Measurements from ENCODE around the gene MPP2. TPM values are rescaled to one million over a fixed set of nuclear protein-coding genes. Genes with fewer than 3 reads are reported as not detected.
A peak's percentile ranks its signal among the peaks of the same experiment; 100 is the strongest.
"Not testable (repeated sequence)": the region's sequence is repeated elsewhere in the genome, so short reads cannot be mapped to it uniquely, and the experiment has no call there.

MPP2 gene
- total RNA-seq, 1 donor from 2014 or later = 1.3 TPM

GRCh38 chr17:43905400-43905984, 1.8 kb downstream of the MPP2 start:
- peaks cover 65% of the 10 kb centered on the region for H3K27me3 Mint-ChIP-seq
- H3K27ac Mint-ChIP-seq = no peak overlapping the region
- peaks cover 8% of the 10 kb centered on the region for H3K4me1 Mint-ChIP-seq
- intact Hi-C loops (cut with micrococcal nuclease) = loop anchor here (5.0 kb wide), 1 partner anchor 92 kb away; no protein-coding TSS in a partner anchor
- H3K36me3 Mint-ChIP-seq (ENCODE audit: low read depth) = no peaks in the 10 kb centered on the region
- no peak overlapping the region for H3K4me3 Mint-ChIP-seq
- no peaks in the 10 kb centered on the region for H3K9me3 Mint-ChIP-seq
- no peak for DNase-seq

DNA sequence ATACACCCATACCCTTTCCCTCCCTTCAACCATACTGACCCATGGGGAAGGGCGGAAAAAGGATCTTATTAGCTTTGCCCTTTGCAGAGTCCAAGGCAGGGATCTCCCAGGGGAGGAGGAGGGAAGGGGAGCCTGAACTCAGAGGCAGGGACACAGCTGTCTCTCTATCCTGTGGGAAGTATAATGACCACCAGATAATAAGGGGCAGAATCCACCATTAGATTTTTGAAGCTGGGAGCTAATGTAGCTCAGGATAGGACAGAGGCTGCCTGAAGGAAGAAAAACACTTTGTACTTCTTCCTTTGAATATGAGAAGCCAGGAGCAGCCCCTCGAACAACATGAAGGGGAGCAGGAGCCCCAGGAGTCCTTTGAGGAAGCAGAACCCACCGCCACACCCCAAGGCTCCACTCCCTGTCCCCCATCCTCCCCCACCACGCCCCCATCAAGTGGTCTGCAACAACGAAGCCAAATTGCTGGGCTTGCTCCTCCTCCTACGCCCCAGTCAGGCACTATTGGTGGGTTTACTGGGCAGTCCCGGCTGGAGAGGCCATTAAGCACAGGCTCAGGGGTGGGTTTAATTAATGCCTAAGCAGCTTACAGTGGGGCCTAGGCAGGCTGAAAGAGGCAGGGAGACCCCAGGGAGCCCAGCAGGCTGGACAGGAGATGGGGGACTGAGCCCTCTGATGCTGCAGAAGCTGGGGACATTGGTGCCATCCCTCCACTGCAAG, 5.3 kb downstream of the MPP2 start:
- intact Hi-C loops (cut with micrococcal nuclease) = no loop called here
- Mint-ChIP-seq H3K36me3 (ENCODE audit: low read depth) (no peaks in the 10 kb centered on the region), H3K27ac (no peak overlapping the region), H3K4me3 (no peak overlapping the region), H3K27me3 (peaks cover 53% of the 10 kb centered on the region), H3K4me1 (peaks cover 11% of the 10 kb centered on the region), H3K9me3 (no peaks in the 10 kb centered on the region)
- DNase-seq = no peak

DNA sequence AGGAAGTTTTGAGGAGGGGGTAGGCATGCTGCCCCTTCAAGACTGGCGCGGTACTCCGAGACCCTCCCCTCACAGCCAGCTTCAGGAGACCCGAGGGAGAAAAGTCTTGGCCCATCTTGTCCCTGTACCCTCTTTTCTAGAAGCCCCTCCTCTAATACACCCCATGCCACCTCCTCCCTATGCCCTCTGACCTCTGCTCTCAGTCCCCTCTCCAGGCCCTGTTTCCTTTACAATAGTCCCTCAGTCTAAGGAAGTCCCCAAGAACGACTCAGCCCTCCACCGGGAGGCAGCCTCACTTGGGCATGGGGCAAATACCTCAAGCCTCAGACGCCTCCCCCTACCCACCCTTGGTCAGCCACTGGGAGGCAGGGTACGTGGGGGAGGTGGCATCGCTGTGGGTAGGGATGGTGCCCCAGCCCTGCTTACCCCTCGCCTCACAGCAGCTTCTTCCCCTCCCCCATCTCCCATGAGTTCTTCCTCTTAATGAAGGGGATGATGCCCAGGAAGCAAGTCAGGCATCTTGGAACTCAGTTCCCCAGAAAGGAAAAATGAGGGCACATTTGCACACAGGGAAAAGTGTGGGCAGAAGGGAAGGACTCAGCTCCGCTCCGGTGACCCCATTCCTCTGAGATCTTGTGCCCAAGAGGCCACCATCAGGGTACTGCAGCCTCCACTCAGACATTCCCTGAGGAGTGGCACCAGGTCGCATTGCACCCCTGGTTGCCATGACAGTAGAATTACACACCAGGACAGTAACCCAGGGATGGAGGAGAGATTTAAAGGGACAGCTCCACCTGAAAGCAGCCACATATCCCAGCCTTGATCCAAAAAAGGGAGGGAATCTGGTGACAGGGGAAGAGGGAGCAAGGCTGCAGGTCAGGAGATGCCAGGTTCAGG, 6.2 kb downstream of the MPP2 start:
- H3K4me3 Mint-ChIP-seq = peak overlapping the region; percentile 84
- no peaks in the 10 kb centered on the region for H3K36me3 Mint-ChIP-seq (ENCODE audit: low read depth)
- intact Hi-C loops (cut with micrococcal nuclease) = no loop called here

GRCh38 chr17:43900183-43900857, 7.0 kb downstream of the MPP2 start:
- H3K9me3 Mint-ChIP-seq = no peaks in the 10 kb centered on the region
- intact Hi-C loops (cut with micrococcal nuclease) = no loop called here
- H3K27ac Mint-ChIP-seq = no peak overlapping the region
- peaks cover 47% of the 10 kb centered on the region for H3K27me3 Mint-ChIP-seq
- H3K4me1 Mint-ChIP-seq = peaks cover 8% of the 10 kb centered on the region
- DNase-seq = peak; percentile 96
- peak overlapping the region; percentile 84 for H3K4me3 Mint-ChIP-seq
- no peaks in the 10 kb centered on the region for H3K36me3 Mint-ChIP-seq (ENCODE audit: low read depth)

More for the DNA sequence above, 6.2 kb downstream of the MPP2 start:
- no peaks in the 10 kb centered on the region for H3K9me3 Mint-ChIP-seq
- peaks cover 53% of the 10 kb centered on the region for H3K27me3 Mint-ChIP-seq
- no peak overlapping the region for H3K27ac Mint-ChIP-seq
- no peak for DNase-seq
- peaks cover 8% of the 10 kb centered on the region for H3K4me1 Mint-ChIP-seq

DNA sequence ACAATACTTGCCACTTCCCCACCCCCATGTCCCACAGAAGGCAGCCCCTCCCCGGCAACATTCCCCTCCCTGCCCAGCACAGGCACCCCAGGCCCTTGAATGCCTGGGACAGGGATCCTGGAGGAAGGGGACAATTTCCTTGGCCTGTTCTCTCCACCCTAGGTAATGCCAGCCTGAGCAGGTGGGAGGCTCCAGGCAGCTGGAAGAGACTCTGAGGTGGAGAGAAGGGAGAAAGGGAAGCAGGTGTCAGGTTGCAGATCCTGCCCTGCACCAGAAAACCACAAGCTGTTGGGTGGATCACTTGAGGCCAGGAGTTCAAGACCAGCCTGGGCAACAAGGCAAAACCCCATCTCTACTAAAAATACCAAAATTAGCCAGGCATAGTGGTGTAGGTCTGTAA, 8.9 kb downstream of the MPP2 start:
- H3K9me3 Mint-ChIP-seq = no peaks in the 10 kb centered on the region
- intact Hi-C loops (cut with micrococcal nuclease) = no loop called here
- H3K27ac Mint-ChIP-seq = no peak overlapping the region
- H3K27me3 Mint-ChIP-seq = peaks cover 36% of the 10 kb centered on the region
- H3K4me3 Mint-ChIP-seq = no peak overlapping the region
- H3K4me1 Mint-ChIP-seq = peaks cover 8% of the 10 kb centered on the region
- no peak for DNase-seq
- no peaks in the 10 kb centered on the region for H3K36me3 Mint-ChIP-seq (ENCODE audit: low read depth)

DNA sequence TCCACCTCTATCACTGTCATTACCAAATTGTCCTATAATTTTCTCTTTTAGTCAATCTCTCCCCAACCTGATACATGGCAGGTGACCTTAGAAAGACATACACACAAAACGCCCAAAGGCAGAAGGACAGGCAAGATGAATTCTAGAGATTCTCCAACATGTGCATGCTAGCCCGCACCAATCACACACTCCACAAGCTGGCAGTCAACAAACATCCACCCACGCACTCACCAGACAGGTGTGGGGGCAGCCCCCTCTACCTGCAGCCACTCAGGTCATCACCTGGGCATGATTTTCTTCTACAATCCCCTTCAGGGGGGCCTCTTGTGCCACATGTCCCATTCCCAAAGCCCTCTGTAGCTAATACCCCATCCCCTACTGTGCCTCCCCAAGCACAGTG, 9.5 kb downstream of the MPP2 start:
- Mint-ChIP-seq H3K4me3 (no peak overlapping the region), H3K9me3 (no peaks in the 10 kb centered on the region), H3K27ac (no peak overlapping the region), H3K27me3 (peaks cover 34% of the 10 kb centered on the region), H3K36me3 (ENCODE audit: low read depth) (no peaks in the 10 kb centered on the region), H3K4me1 (peaks cover 8% of the 10 kb centered on the region)
- DNase-seq = no peak
- intact Hi-C loops (cut with micrococcal nuclease) = no loop called here

DNA sequence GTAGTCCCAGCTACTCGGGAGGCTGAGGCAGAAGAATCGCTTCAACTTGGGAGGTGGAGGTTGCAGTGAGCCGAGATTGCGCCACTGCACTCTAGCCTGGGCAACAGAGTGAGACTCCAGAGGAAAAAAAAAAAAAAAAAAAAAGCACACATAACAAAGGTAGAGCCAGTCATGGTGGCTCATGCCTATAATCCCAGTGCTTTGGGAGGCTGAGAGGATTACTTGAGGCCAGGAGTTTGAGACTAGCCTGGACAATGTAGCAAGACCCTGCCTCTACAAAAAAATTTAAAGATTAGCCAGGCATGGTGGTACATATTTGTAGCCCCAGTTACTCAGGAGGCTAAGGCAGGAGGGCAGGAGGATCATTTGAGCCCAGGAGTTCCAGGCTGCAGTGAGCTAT, 12.8 kb downstream of the MPP2 start:
- H3K4me1 Mint-ChIP-seq; DNase-seq; H3K27ac Mint-ChIP-seq; intact Hi-C loops (cut with micrococcal nuclease); H3K4me3 Mint-ChIP-seq; H3K9me3 Mint-ChIP-seq; H3K36me3 Mint-ChIP-seq (ENCODE audit: low read depth): not testable (repeated sequence)
- H3K27me3 Mint-ChIP-seq = peaks cover 22% of the 10 kb centered on the region

DNA sequence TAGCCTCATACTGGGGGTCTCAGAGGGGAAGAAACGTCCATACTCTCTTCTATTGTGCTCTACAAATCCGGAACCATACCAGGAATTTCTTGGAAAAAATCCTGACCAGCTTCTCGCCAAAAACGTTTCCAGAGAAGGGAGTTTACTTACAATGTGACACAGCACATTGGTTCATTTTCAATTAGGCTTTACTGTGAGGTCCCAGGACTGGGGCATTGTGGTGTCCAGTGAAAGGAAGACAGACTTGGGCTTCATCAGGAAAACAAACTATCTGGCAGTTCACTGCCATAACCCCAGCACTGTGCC, 14.7 kb downstream of the MPP2 start:
- H3K36me3 Mint-ChIP-seq (ENCODE audit: low read depth) = no peaks in the 10 kb centered on the region
- DNase-seq = no peak

GRCh38 chr17:43891851-43892646, 15.3 kb downstream of the MPP2 start:
- Mint-ChIP-seq H3K27ac (no peak overlapping the region), H3K36me3 (ENCODE audit: low read depth) (no peaks in the 10 kb centered on the region)

More for the DNA sequence above, 14.7 kb downstream of the MPP2 start:
- H3K27ac Mint-ChIP-seq = no peak overlapping the region
- no peaks in the 10 kb centered on the region for H3K4me1 Mint-ChIP-seq
- intact Hi-C loops (cut with micrococcal nuclease) = no loop called here
- H3K27me3 Mint-ChIP-seq = peaks cover 24% of the 10 kb centered on the region
- no peak overlapping the region for H3K4me3 Mint-ChIP-seq
- no peaks in the 10 kb centered on the region for H3K9me3 Mint-ChIP-seq

GRCh38 chr17:43890240-43890639, 17.1 kb downstream of the MPP2 start:
- no peaks in the 10 kb centered on the region for H3K9me3 Mint-ChIP-seq
- no peak for DNase-seq
- H3K27ac Mint-ChIP-seq = no peak overlapping the region

More at GRCh38 chr17:43891851-43892646, 15.3 kb downstream of the MPP2 start:
- intact Hi-C loops (cut with micrococcal nuclease) = no loop called here
- peaks cover 27% of the 10 kb centered on the region for H3K27me3 Mint-ChIP-seq
- H3K4me3 Mint-ChIP-seq = no peak overlapping the region
- H3K4me1 Mint-ChIP-seq = no peaks in the 10 kb centered on the region
- H3K9me3 Mint-ChIP-seq = no peaks in the 10 kb centered on the region
- DNase-seq = no peak

GRCh38 chr17:43888548-43888947, 18.8 kb downstream of the MPP2 start:
- H3K27me3 Mint-ChIP-seq = peaks cover 26% of the 10 kb centered on the region
- H3K9me3 Mint-ChIP-seq = no peaks in the 10 kb centered on the region
- no peak overlapping the region for H3K27ac Mint-ChIP-seq

More at GRCh38 chr17:43890240-43890639, 17.1 kb downstream of the MPP2 start:
- peaks cover 26% of the 10 kb centered on the region for H3K27me3 Mint-ChIP-seq
- no peaks in the 10 kb centered on the region for H3K4me1 Mint-ChIP-seq
- no peak overlapping the region for H3K4me3 Mint-ChIP-seq
- intact Hi-C loops (cut with micrococcal nuclease) = no loop called here
- H3K36me3 Mint-ChIP-seq (ENCODE audit: low read depth) = no peaks in the 10 kb centered on the region

GRCh38 chr17:43882761-43883415, 24.4 kb downstream of the MPP2 start:
- DNase-seq = no peak
- intact Hi-C loops (cut with micrococcal nuclease) = no loop called here
- H3K36me3 Mint-ChIP-seq (ENCODE audit: low read depth) = no peaks in the 10 kb centered on the region
- peaks cover 18% of the 10 kb centered on the region for H3K27me3 Mint-ChIP-seq
- no peaks in the 10 kb centered on the region for H3K9me3 Mint-ChIP-seq
- H3K27ac Mint-ChIP-seq = no peak overlapping the region
- no peaks in the 10 kb centered on the region for H3K4me1 Mint-ChIP-seq
- H3K4me3 Mint-ChIP-seq = no peak overlapping the region

More at GRCh38 chr17:43888548-43888947, 18.8 kb downstream of the MPP2 start:
- Mint-ChIP-seq H3K4me1 (no peaks in the 10 kb centered on the region), H3K4me3 (no peak overlapping the region), H3K36me3 (ENCODE audit: low read depth) (no peaks in the 10 kb centered on the region)
- DNase-seq = no peak
- intact Hi-C loops (cut with micrococcal nuclease) = no loop called here
